Endodermal cell (in vitro differentiated cells): ENCODE measurements around the gene OGFOD2. TPM values are rescaled to one million over a fixed set of nuclear protein-coding genes. Genes with fewer than 3 reads are reported as not detected.

Experiments used
- DNase-seq: peaks from one replicate; pipeline ENCODE4 v3.0.0-alpha.2; 2017
- H3K27ac ChIP-seq: 2 replicates; pipeline ENCODE4 v1.5.1; 2013; ENCODE audit warnings: mild to moderate bottlenecking, low read depth, low read length, moderate library complexity
- H3K27me3 ChIP-seq: 2 replicates; pipeline ENCODE4 v1.6.1; 2013; ENCODE audit warnings: mild to moderate bottlenecking, low read length, moderate library complexity; ENCODE audit not compliant: insufficient read depth, control insufficient read depth, poor library complexity, severe bottlenecking
- H3K36me3 ChIP-seq: 2 replicates; pipeline ENCODE4 v1.7.0; 2013; ENCODE audit warnings: mild to moderate bottlenecking, low read length, moderate library complexity; ENCODE audit not compliant: control insufficient read depth, insufficient read depth
- H3K4me1 ChIP-seq: one replicate; pipeline ENCODE4 v1.7.0; 2013; ENCODE audit warnings: low read length; ENCODE audit not compliant: control insufficient read depth, insufficient read depth
- H3K4me3 ChIP-seq: 2 replicates; pipeline ENCODE4 v1.5.1; 2013; ENCODE audit warnings: mild to moderate bottlenecking, low read length, moderate library complexity
- H3K9ac ChIP-seq: 2 replicates; pipeline ENCODE4 v1.6.1; 2013; ENCODE audit warnings: mild to moderate bottlenecking, low read length, moderate library complexity; ENCODE audit not compliant: poor library complexity, severe bottlenecking; ENCODE audit errors: extremely low read depth
- H3K9me3 ChIP-seq: 2 replicates; pipeline ENCODE4 v1.6.1; 2013; ENCODE audit warnings: mild to moderate bottlenecking, low read length, moderate library complexity; ENCODE audit not compliant: control insufficient read depth
- H3K27ac Mint-ChIP-seq: 2 replicates; pipeline ENCODE4 v1.8.0; 2020; ENCODE audit warnings: mixed read lengths
- H3K27me3 Mint-ChIP-seq: 2 replicates; pipeline ENCODE4 v1.8.0; 2021; ENCODE audit warnings: mild to moderate bottlenecking, mixed read lengths; ENCODE audit not compliant: insufficient read depth
- H3K36me3 Mint-ChIP-seq: 2 replicates; pipeline ENCODE4 v1.8.0; 2020; ENCODE audit warnings: low read depth, mixed read lengths
- H3K4me1 Mint-ChIP-seq: 2 replicates; pipeline ENCODE4 v1.8.0; 2020; ENCODE audit warnings: mixed read lengths
- H3K4me3 Mint-ChIP-seq: 2 replicates; pipeline ENCODE4 v1.8.0; 2020; ENCODE audit warnings: mild to moderate bottlenecking, moderate library complexity, mixed read lengths
- H3K9me3 Mint-ChIP-seq: 2 replicates; pipeline ENCODE4 v1.8.0; 2020; ENCODE audit warnings: mild to moderate bottlenecking, mixed read lengths
- WGBS, 2 experiments: methylation state at CpG; one replicate each; pipeline versions ENCODE4 v1.1.5 to v1.1.7; 2013; ENCODE audit warnings: missing lambda C conversion rate in 2 of 2, mixed read lengths in 1 of 2; ENCODE audit not compliant: insufficient coverage in 1 of 2, insufficient read length in 1 of 2; 5-methylcytosine and 5-hydroxymethylcytosine counted together
- microRNA-seq: library from miRNA; unstranded; fragments of <30 nt; microRNA quantifications from one replicate; pipeline ENCODE4 v1.2.0, GENCODE V29; 2020; ENCODE audit warnings: borderline microRNAs expressed
- total RNA-seq, 2 donors: library from RNA; stranded (reverse); fragmentation: NEBNext Ultra II Directional in 1 of 2; extraction: Animal tissue kit (Norgen Biotek cat#: 25700) in 1 of 2; gene quantifications; 2 replicates in 1 of 2; 3 replicates in 1 of 2; pipeline ENCODE4 v1.2.1, GENCODE V29; 2021
- TF ChIP-seq, protein P1 (sequence below): fragments of 200-600 bp; sonication (generic); conservative IDR thresholded peaks from 2 replicates; pipeline ENCODE4 v1.5.0; 2021; ENCODE audit warnings: antibody characterized with exemption, mild to moderate bottlenecking

Gene OGFOD2
- total RNA-seq, 2 donors from 2014 or later: 17.5 to 19.9 TPM

DNA sequence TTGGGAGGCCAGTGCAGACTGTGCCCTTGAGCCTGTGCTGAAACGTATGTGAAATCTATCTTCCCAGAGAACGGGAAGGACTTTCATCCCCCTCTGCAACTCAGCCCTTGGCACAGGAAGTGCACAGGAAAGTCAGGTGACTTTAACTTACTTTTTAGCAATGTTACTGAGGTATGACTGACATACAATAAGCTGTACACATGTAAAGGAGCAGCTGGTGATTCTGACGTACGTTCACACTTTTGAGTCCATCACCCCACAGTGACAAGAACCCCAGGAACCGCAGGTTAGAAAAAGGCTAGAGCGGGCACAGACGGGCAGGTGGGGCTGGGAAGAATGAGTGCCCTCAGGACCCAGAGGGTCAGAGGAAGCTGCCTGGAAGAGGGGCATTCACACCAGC, 53.4 kb downstream of the OGFOD2 start:
- DNase-seq: no peak
- H3K4me3 Mint-ChIP-seq: no peak overlapping the region
- WGBS, 2 experiments: 89 to 91% methylated on average over 7 of the region's 7 CpGs
- H3K27ac ChIP-seq: no peak overlapping the region
- H3K9ac ChIP-seq: no peak overlapping the region
- no peaks in the 10 kb centered on the region for H3K9me3 ChIP-seq
- no peaks in the 10 kb centered on the region for H3K4me1 ChIP-seq
- TF ChIP-seq, protein P1, sequence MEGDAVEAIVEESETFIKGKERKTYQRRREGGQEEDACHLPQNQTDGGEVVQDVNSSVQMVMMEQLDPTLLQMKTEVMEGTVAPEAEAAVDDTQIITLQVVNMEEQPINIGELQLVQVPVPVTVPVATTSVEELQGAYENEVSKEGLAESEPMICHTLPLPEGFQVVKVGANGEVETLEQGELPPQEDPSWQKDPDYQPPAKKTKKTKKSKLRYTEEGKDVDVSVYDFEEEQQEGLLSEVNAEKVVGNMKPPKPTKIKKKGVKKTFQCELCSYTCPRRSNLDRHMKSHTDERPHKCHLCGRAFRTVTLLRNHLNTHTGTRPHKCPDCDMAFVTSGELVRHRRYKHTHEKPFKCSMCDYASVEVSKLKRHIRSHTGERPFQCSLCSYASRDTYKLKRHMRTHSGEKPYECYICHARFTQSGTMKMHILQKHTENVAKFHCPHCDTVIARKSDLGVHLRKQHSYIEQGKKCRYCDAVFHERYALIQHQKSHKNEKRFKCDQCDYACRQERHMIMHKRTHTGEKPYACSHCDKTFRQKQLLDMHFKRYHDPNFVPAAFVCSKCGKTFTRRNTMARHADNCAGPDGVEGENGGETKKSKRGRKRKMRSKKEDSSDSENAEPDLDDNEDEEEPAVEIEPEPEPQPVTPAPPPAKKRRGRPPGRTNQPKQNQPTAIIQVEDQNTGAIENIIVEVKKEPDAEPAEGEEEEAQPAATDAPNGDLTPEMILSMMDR: no peak
- peaks cover 11% of the 10 kb centered on the region for H3K4me1 Mint-ChIP-seq
- no peaks in the 10 kb centered on the region for H3K27me3 Mint-ChIP-seq
- H3K36me3 ChIP-seq: no peaks in the 10 kb centered on the region
- H3K36me3 Mint-ChIP-seq: peaks cover 5% of the 10 kb centered on the region
- H3K4me3 ChIP-seq: no peak overlapping the region
- peak overlapping the region; percentile 28 for H3K27ac Mint-ChIP-seq
- no peaks in the 10 kb centered on the region for H3K27me3 ChIP-seq
- H3K9me3 Mint-ChIP-seq: no peaks in the 10 kb centered on the region

GRCh38 chr12:123029550-123029949, 54.5 kb downstream of the OGFOD2 start:
- no peak for DNase-seq
- no peaks in the 10 kb centered on the region for H3K27me3 ChIP-seq

More at GRCh38 chr12:123029550-123029949, 54.5 kb downstream of the OGFOD2 start:
- no peaks in the 10 kb centered on the region for H3K27me3 Mint-ChIP-seq
- H3K4me1 Mint-ChIP-seq: peaks cover 18% of the 10 kb centered on the region
- H3K9me3 ChIP-seq: no peaks in the 10 kb centered on the region
- no peak overlapping the region for H3K4me3 ChIP-seq
- H3K4me3 Mint-ChIP-seq: no peak overlapping the region
- H3K27ac Mint-ChIP-seq: peak overlapping the region; percentile 68
- H3K9ac ChIP-seq: no peak overlapping the region
- H3K36me3 Mint-ChIP-seq: peaks cover 5% of the 10 kb centered on the region
- H3K9me3 Mint-ChIP-seq: no peaks in the 10 kb centered on the region
- TF ChIP-seq, protein P1: no peak
- H3K36me3 ChIP-seq: no peaks in the 10 kb centered on the region
- peaks cover 2% of the 10 kb centered on the region for H3K4me1 ChIP-seq
- no peak overlapping the region for H3K27ac ChIP-seq

Small RNA genes lying within 50 kb of the gene (microRNA-seq; reads per million reads assigned to microRNA genes)
- gene MIR4304: not detected

Other genes with a start within 250 kb of the OGFOD2 start
- gene HCAR1, start 244.4 kb upstream of the OGFOD2 start, total RNA-seq: under 1 TPM in 1 of 2 donors, not detected in 1; 0.04 TPM
- gene DENR, start 222.4 kb upstream of the OGFOD2 start, total RNA-seq: 10 to 100 TPM; 85.8 to 86.1 TPM
- 1 to 10 TPM; 1.3 to 1.6 TPM for gene CCDC62, start 200.7 kb upstream of the OGFOD2 start, total RNA-seq
- 10 to 100 TPM; 24.5 to 24.9 TPM for gene HIP1R, start 139.8 kb upstream of the OGFOD2 start, total RNA-seq
- gene VPS37B, start 79.1 kb upstream of the OGFOD2 start, total RNA-seq: 10 to 100 TPM; 22.7 to 24.1 TPM
- 1 to 10 TPM; 5.4 to 6.0 TPM for gene ABCB9, start 8.8 kb upstream of the OGFOD2 start, total RNA-seq
- gene ARL6IP4, start 5.4 kb downstream of the OGFOD2 start, total RNA-seq: 100 to 1,000 TPM; 136 to 149 TPM
- gene PITPNM2, start 175.8 kb downstream of the OGFOD2 start, total RNA-seq: 10 to 100 TPM in 1 of 2 donors, 1 to 10 TPM in 1; 3.2 to 13.4 TPM